PC-3 (cell line): ENCODE data around the gene ZBTB21. TPM values are rescaled to one million over a fixed set of nuclear protein-coding genes. Genes with fewer than 3 reads are reported as not detected.

Source experiments
- ATAC-seq: fragments of 200-7000 bp; cut with Tn5 transposase; 2 replicates; pipeline ENCODE4 v1.9.1; 2020; ENCODE audit warnings: mild to moderate bottlenecking, moderate library complexity
- BruUV-seq: library from RNA; stranded (reverse); fragments of 400-500 nt; replicated peaks from 2 replicates; lab custom pipeline; 2021; lab: Mats Ljungman, UMichigan
- CTCF ChIA-PET: fragments of 300-600 bp; sonication (Branson Sonifier 250); formaldehyde crosslinking; loops from one replicate; lab custom pipeline; 2022; ENCODE audit warnings: antibody characterized with exemption; lab: Charles Lee
- POLR2A ChIA-PET: fragments of 300-600 bp; sonication (Branson Sonifier 250); formaldehyde crosslinking; loops from one replicate; lab custom pipeline; 2022; ENCODE audit warnings: antibody characterized with exemption; ENCODE audit not compliant: unreplicated experiment; lab: Charles Lee
- DNase-seq: peaks from one replicate; pipeline ENCODE4 v3.0.0-alpha.2; 2015
- H2AFZ ChIP-seq: fragments of 300-600 bp; sonication (generic); 2 replicates; pipeline ENCODE4 v1.6.0; 2016; ENCODE audit warnings: antibody characterized with exemption, low read length
- H3F3A ChIP-seq: fragments of 300-600 bp; sonication (generic); one replicate; pipeline ENCODE4 v1.6.0; 2017; ENCODE audit warnings: antibody characterized with exemption, low read length, control low read depth, mild to moderate bottlenecking; ENCODE audit not compliant: unreplicated experiment
- H3K27ac ChIP-seq: fragments of 300-600 bp; sonication (generic); 2 replicates; pipeline ENCODE4 v1.5.1; 2016; ENCODE audit warnings: mild to moderate bottlenecking, low read length
- H3K27me3 ChIP-seq: fragments of 300-600 bp; sonication (generic); 2 replicates; pipeline ENCODE4 v1.6.1; 2016; ENCODE audit warnings: low read length, mixed read lengths
- H3K36me3 ChIP-seq: fragments of 300-600 bp; sonication (generic); 2 replicates; pipeline ENCODE4 v1.6.1; 2016; ENCODE audit warnings: low read depth, mixed run types, low read length, mixed read lengths
- H3K4me1 ChIP-seq: fragments of 300-600 bp; sonication (generic); 2 replicates; pipeline ENCODE4 v1.5.1; 2016; ENCODE audit warnings: low read length; ENCODE audit not compliant: insufficient read depth
- H3K4me2 ChIP-seq: fragments of 300-600 bp; sonication (generic); 2 replicates; pipeline ENCODE4 v1.6.0; 2016; ENCODE audit warnings: low read length
- H3K4me3 ChIP-seq: fragments of 300-600 bp; sonication (generic); 2 replicates; pipeline ENCODE4 v1.5.1; 2016; ENCODE audit warnings: mild to moderate bottlenecking, low read length, mixed read lengths
- H3K79me2 ChIP-seq: fragments of 300-600 bp; sonication (generic); 2 replicates; pipeline ENCODE4 v1.6.1; 2017; ENCODE audit warnings: low read length, mixed read lengths
- H3K9ac ChIP-seq: fragments of 300-600 bp; sonication (generic); 2 replicates; pipeline ENCODE4 v1.6.0; 2016; ENCODE audit warnings: mild to moderate bottlenecking, low read length
- H3K9me2 ChIP-seq: fragments of 300-600 bp; sonication (generic); replicated peaks from 2 replicates; pipeline ENCODE4 v1.6.1; 2016; ENCODE audit warnings: mixed run types, low read length, mixed read lengths
- H3K9me3 ChIP-seq: fragments of 300-600 bp; sonication (generic); 2 replicates; pipeline ENCODE4 v1.6.1; 2016; ENCODE audit warnings: low read length, mixed read lengths
- H4K20me1 ChIP-seq: fragments of 300-600 bp; sonication (generic); 2 replicates; pipeline ENCODE4 v1.6.1; 2016; ENCODE audit warnings: low read length, mixed read lengths
- CTCF ChIP-seq: fragments of 300-600 bp; sonication (generic); conservative IDR thresholded peaks from 2 replicates; pipeline ENCODE4 v1.5.1; 2017; ENCODE audit warnings: antibody characterized with exemption, low read depth, mild to moderate bottlenecking, low read length
- EZH2 ChIP-seq: fragments of 300-600 bp; sonication (generic); IDR thresholded peaks from one replicate; pipeline ENCODE4 v1.6.1; 2017; ENCODE audit warnings: antibody characterized with exemption, mild to moderate bottlenecking, low read length; ENCODE audit not compliant: unreplicated experiment
- EZH2phosphoT487 ChIP-seq: fragments of 300-600 bp; sonication (generic); IDR thresholded peaks from 2 replicates; pipeline ENCODE4 v1.6.1; 2018; ENCODE audit warnings: mild to moderate bottlenecking, antibody characterized with exemption, low read length, borderline replicate concordance
- intact Hi-C: fragments of 100-400 bp; cut with micrococcal nuclease; formaldehyde crosslinking; loops from 2 replicates; pipeline ENCODE4 v1.9.0; 2023
- total RNA-seq: library from RNA; depleted of rRNA; stranded (reverse); fragments of >200 nt; gene quantifications from 2 replicates; pipeline ENCODE4 v1.2.3, GENCODE V29; 2014

ZBTB21 gene
- total RNA-seq, 1 experiment from 2014 or later: 8.1 TPM

- Histone ChIP-seq H3K36me3 (no peaks in the 10 kb centered on the region), H3K9me3 (no peaks in the 10 kb centered on the region), H4K20me1 (no peaks in the 10 kb centered on the region), H3F3A (peaks cover 5% of the 10 kb centered on the region), H3K27ac (no peak overlapping the region), H3K27me3 (no peaks in the 10 kb centered on the region), H3K9ac (no peak overlapping the region), H3K4me3 (no peak overlapping the region), H3K4me2 (no peak overlapping the region), H3K9me2 (no peaks in the 10 kb centered on the region), H3K79me2 (no peaks in the 10 kb centered on the region), H2AFZ (no peak overlapping the region), H3K4me1 (peaks cover 28% of the 10 kb centered on the region)
- ATAC-seq (no peak), DNase-seq (no peak)
- ChIA-PET POLR2A (no interaction called here), CTCF (no interaction called here)
- no TSS peak for BruUV-seq
- intact Hi-C loops: no loop called here
- TF ChIP-seq CTCF (no peak), EZH2phosphoT487 (no peak), EZH2 (no peak)
These were observed 49.0 kb upstream of the ZBTB21 start for GRCh38 chr21:42059141-42059540.

GRCh38 chr21:42058631-42059111 lies 48.5 kb upstream of the ZBTB21 start:
- no peak overlapping the region for H3K4me2 ChIP-seq
- no peak overlapping the region for H3K9ac ChIP-seq
- H3K79me2 ChIP-seq: no peaks in the 10 kb centered on the region
- ATAC-seq (no peak), DNase-seq (no peak)
- no peaks in the 10 kb centered on the region for H3K9me3 ChIP-seq
- TF ChIP-seq CTCF (no peak), EZH2phosphoT487 (no peak), EZH2 (no peak)
- ChIA-PET CTCF (no interaction called here), POLR2A (no interaction called here)
- H3K27me3 ChIP-seq: no peaks in the 10 kb centered on the region
- intact Hi-C loops: no loop called here
- no peak overlapping the region for H3K27ac ChIP-seq
- no peaks in the 10 kb centered on the region for H4K20me1 ChIP-seq
- no peaks in the 10 kb centered on the region for H3K9me2 ChIP-seq
- no peaks in the 10 kb centered on the region for H3K36me3 ChIP-seq
- peaks cover 5% of the 10 kb centered on the region for H3F3A ChIP-seq
- no TSS peak for BruUV-seq
- H2AFZ ChIP-seq: no peak overlapping the region
- H3K4me3 ChIP-seq: no peak overlapping the region
- peaks cover 24% of the 10 kb centered on the region for H3K4me1 ChIP-seq

GRCh38 chr21:42057851-42058437 lies 47.8 kb upstream of the ZBTB21 start:
- no peaks in the 10 kb centered on the region for H3K79me2 ChIP-seq
- H4K20me1 ChIP-seq: no peaks in the 10 kb centered on the region
- ChIA-PET POLR2A (no interaction called here), CTCF (no interaction called here)
- H3K4me3 ChIP-seq: peak overlapping the region; percentile 50; the same call in 1 of the 2 replicates
- BruUV-seq: no TSS peak
- H3K4me2 ChIP-seq: peak overlapping the region; percentile 75
- peaks cover 24% of the 10 kb centered on the region for H3K4me1 ChIP-seq
- H3K9me2 ChIP-seq: no peaks in the 10 kb centered on the region
- H3K27ac ChIP-seq: peak overlapping the region; percentile 86
- ATAC-seq (peak; percentile 4; the same call in 1 of the 2 replicates), DNase-seq (no peak)
- H3K9ac ChIP-seq: peak overlapping the region; percentile 45
- peaks cover 5% of the 10 kb centered on the region for H3F3A ChIP-seq
- H3K27me3 ChIP-seq: no peaks in the 10 kb centered on the region
- H3K36me3 ChIP-seq: no peaks in the 10 kb centered on the region
- H3K9me3 ChIP-seq: no peaks in the 10 kb centered on the region
- H2AFZ ChIP-seq: peak overlapping the region; percentile 40
- intact Hi-C loops: loop anchor here (2.0 kb wide), 3 partner anchors 37 to 125 kb away; partner anchors contain the start of gene ZBTB21
- TF ChIP-seq CTCF (no peak), EZH2phosphoT487 (no peak), EZH2 (no peak)
